Fibroblast of lung (primary cell): Measurements from ENCODE around the gene CC2D1A.

Source experiments
- EZH2 ChIP-seq: IDR thresholded peaks from 2 replicates; pipeline ENCODE4 v1.5.1; 2012; ENCODE audit warnings: low read length, control low read depth, mild to moderate bottlenecking; ENCODE audit errors: missing control alignments
- TF ChIP-seq, protein P1 (sequence below), 2 donors: IDR thresholded peaks in 1 of 2; conservative IDR thresholded peaks in 1 of 2; 1 replicate in 1 of 2; 2 replicates in 1 of 2; pipeline ENCODE4 v1.5.1; 2011 to 2012; ENCODE audit warnings: low read length in 2 of 2, control low read depth in 1 of 2, inconsistent platforms in 1 of 2, low read depth in 1 of 2, mild to moderate bottlenecking in 1 of 2

DNA sequence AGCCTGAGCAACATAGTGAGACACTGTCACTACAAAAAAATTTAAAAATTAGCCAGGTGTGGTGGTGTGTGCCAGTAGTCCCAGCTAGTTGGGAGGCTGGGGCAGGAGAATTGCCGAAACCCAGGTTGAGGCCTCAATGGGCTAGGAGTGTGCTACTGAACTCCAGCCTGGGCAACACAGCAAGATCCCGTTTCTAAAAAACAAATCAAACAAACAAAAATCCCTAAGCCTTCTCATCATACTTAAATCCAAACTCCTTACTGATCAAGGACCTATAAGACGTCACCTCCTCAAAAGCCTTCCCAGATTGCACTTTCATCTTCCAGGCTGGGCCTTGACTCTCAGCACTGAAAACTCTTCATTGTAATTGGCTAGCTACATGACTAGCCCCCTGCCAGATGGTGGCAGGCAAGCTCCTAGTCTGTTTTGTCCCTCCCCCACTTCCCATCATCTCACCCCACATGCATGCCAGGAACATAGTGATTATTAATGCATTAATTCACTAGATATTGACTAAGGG is 46.6 kb upstream of the CC2D1A start:
- TF ChIP-seq, protein P1, sequence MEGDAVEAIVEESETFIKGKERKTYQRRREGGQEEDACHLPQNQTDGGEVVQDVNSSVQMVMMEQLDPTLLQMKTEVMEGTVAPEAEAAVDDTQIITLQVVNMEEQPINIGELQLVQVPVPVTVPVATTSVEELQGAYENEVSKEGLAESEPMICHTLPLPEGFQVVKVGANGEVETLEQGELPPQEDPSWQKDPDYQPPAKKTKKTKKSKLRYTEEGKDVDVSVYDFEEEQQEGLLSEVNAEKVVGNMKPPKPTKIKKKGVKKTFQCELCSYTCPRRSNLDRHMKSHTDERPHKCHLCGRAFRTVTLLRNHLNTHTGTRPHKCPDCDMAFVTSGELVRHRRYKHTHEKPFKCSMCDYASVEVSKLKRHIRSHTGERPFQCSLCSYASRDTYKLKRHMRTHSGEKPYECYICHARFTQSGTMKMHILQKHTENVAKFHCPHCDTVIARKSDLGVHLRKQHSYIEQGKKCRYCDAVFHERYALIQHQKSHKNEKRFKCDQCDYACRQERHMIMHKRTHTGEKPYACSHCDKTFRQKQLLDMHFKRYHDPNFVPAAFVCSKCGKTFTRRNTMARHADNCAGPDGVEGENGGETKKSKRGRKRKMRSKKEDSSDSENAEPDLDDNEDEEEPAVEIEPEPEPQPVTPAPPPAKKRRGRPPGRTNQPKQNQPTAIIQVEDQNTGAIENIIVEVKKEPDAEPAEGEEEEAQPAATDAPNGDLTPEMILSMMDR (conservative IDR thresholded peaks at IDR 0.05 in 1 of 2, IDR thresholded peaks at IDR 0.05 in 1 of 2; ENCODE audit: low read depth in 1 of 2, low read length in 2 of 2) = no peak
- TF ChIP-seq EZH2 = no peak
